HEK293 (cell line): ENCODE data around the gene SPA17.

Experiments
- BCL11A ChIP-seq: fragments of 450-650 bp; formaldehyde crosslinking; IDR thresholded peaks from 2 replicates; pipeline ENCODE4 v1.5.1; 2016; ENCODE audit warnings: low read depth, missing biosample characterization, missing genetic modification characterization
- KLF16 ChIP-seq: fragments of 450-650 bp; formaldehyde crosslinking; IDR thresholded peaks from 2 replicates; pipeline ENCODE4 v1.5.1; 2017; ENCODE audit warnings: missing biosample characterization, missing genetic modification characterization
- MEIS1 ChIP-seq: sonication (generic); formaldehyde crosslinking; IDR thresholded peaks from 2 replicates; pipeline ENCODE4 v1.8.1; 2022; ENCODE audit warnings: missing genetic modification reagents, mild to moderate bottlenecking, borderline replicate concordance
- PRDM10 ChIP-seq: fragments of 450-650 bp; formaldehyde crosslinking; IDR thresholded peaks from 2 replicates; pipeline ENCODE4 v1.5.1; 2016; ENCODE audit warnings: missing biosample characterization, missing genetic modification characterization
- PRDM6 ChIP-seq: fragments of 450-650 bp; formaldehyde crosslinking; IDR thresholded peaks from 2 replicates; pipeline ENCODE4 v1.5.1; 2017; ENCODE audit warnings: missing biosample characterization, missing genetic modification characterization
- WT1 ChIP-seq: fragments of 450-650 bp; formaldehyde crosslinking; IDR thresholded peaks from 2 replicates; pipeline ENCODE4 v1.5.1; 2016; ENCODE audit warnings: missing biosample characterization, missing genetic modification characterization
- YY1 ChIP-seq: fragments of 450-650 bp; formaldehyde crosslinking; IDR thresholded peaks from 2 replicates; pipeline ENCODE4 v1.5.1; 2018; ENCODE audit warnings: missing biosample characterization, missing genetic modification characterization
- ZBTB17 ChIP-seq: fragments of 450-650 bp; formaldehyde crosslinking; IDR thresholded peaks from 2 replicates; pipeline ENCODE4 v1.5.1; 2016; ENCODE audit warnings: missing biosample characterization, missing genetic modification characterization
- ZFHX2 ChIP-seq: fragments of 450-650 bp; formaldehyde crosslinking; conservative IDR thresholded peaks from 2 replicates; pipeline ENCODE4 v1.5.1; 2016; ENCODE audit warnings: missing biosample characterization, missing genetic modification characterization
- ZFP41 ChIP-seq: fragments of 450-650 bp; formaldehyde crosslinking; IDR thresholded peaks from 2 replicates; pipeline ENCODE4 v1.5.1; 2016; ENCODE audit warnings: missing biosample characterization, missing genetic modification characterization, borderline replicate concordance
- ZIC2 ChIP-seq: fragments of 450-650 bp; formaldehyde crosslinking; IDR thresholded peaks from 2 replicates; pipeline ENCODE4 v1.5.1; 2016; ENCODE audit warnings: missing biosample characterization, missing genetic modification characterization
- ZNF184 ChIP-seq: fragments of 450-650 bp; IDR thresholded peaks from 2 replicates; pipeline ENCODE4 v1.5.1; 2018; ENCODE audit warnings: missing biosample characterization, mild to moderate bottlenecking, missing genetic modification characterization
- ZNF19 ChIP-seq: fragments of 450-650 bp; formaldehyde crosslinking; IDR thresholded peaks from 2 replicates; pipeline ENCODE4; 2016; ENCODE audit warnings: missing biosample characterization, missing genetic modification characterization, low read depth
- ZNF24 ChIP-seq: fragments of 450-650 bp; formaldehyde crosslinking; IDR thresholded peaks from 2 replicates; pipeline ENCODE4 v1.5.1; 2016; ENCODE audit warnings: missing biosample characterization, missing genetic modification characterization
- ZNF248 ChIP-seq: fragments of 450-650 bp; formaldehyde crosslinking; IDR thresholded peaks from 2 replicates; pipeline ENCODE4 v1.5.1; 2017; ENCODE audit warnings: missing biosample characterization, missing genetic modification characterization
- ZNF366 ChIP-seq: fragments of 450-650 bp; formaldehyde crosslinking; conservative IDR thresholded peaks from 2 replicates; pipeline ENCODE4 v1.5.1; 2016; ENCODE audit warnings: missing biosample characterization, missing genetic modification characterization
- ZNF37A ChIP-seq: fragments of 450-650 bp; IDR thresholded peaks from 2 replicates; pipeline ENCODE4 v1.5.1; 2018; ENCODE audit warnings: missing biosample characterization, missing genetic modification characterization
- ZNF433 ChIP-seq: fragments of 450-650 bp; formaldehyde crosslinking; IDR thresholded peaks from 2 replicates; pipeline ENCODE4 v1.5.1; 2016; ENCODE audit warnings: missing biosample characterization, missing genetic modification characterization, low read depth
- ZNF501 ChIP-seq: fragments of 450-650 bp; formaldehyde crosslinking; IDR thresholded peaks from 2 replicates; pipeline ENCODE4 v1.5.1; 2016; ENCODE audit warnings: missing biosample characterization, missing genetic modification characterization
- ZNF514 ChIP-seq: fragments of 450-650 bp; formaldehyde crosslinking; IDR thresholded peaks from 2 replicates; pipeline ENCODE4 v1.5.1; 2016; ENCODE audit warnings: missing biosample characterization, missing genetic modification characterization
- ZNF518A ChIP-seq: fragments of 450-650 bp; formaldehyde crosslinking; conservative IDR thresholded peaks from 2 replicates; pipeline ENCODE4 v1.5.1; 2016; ENCODE audit warnings: low read depth, missing biosample characterization, missing genetic modification characterization
- ZNF560 ChIP-seq: fragments of 450-650 bp; formaldehyde crosslinking; IDR thresholded peaks from 2 replicates; pipeline ENCODE4 v1.5.1; 2017; ENCODE audit warnings: missing biosample characterization, missing genetic modification characterization, borderline replicate concordance
- ZNF580 ChIP-seq: fragments of 450-650 bp; formaldehyde crosslinking; IDR thresholded peaks from 2 replicates; pipeline ENCODE4 v1.5.1; 2016; ENCODE audit warnings: missing biosample characterization, missing genetic modification characterization
- ZNF596 ChIP-seq: fragments of 450-650 bp; IDR thresholded peaks from 2 replicates; pipeline ENCODE4 v1.5.0; 2018; ENCODE audit warnings: missing biosample characterization, mild to moderate bottlenecking, missing genetic modification characterization, moderate library complexity
- ZNF600 ChIP-seq: fragments of 450-650 bp; formaldehyde crosslinking; IDR thresholded peaks from 2 replicates; pipeline ENCODE4 v1.5.1; 2016; ENCODE audit warnings: missing biosample characterization, missing genetic modification characterization
- ZNF658 ChIP-seq: fragments of 450-650 bp; formaldehyde crosslinking; IDR thresholded peaks from 2 replicates; pipeline ENCODE4; 2016; ENCODE audit warnings: missing biosample characterization, missing genetic modification characterization
- ZNF704 ChIP-seq: fragments of 450-650 bp; formaldehyde crosslinking; IDR thresholded peaks from 2 replicates; pipeline ENCODE4 v1.5.1; 2016; ENCODE audit warnings: missing biosample characterization, missing genetic modification characterization
- ZNF792 ChIP-seq: fragments of 450-650 bp; formaldehyde crosslinking; IDR thresholded peaks from 2 replicates; pipeline ENCODE4 v1.5.1; 2016; ENCODE audit warnings: missing biosample characterization, missing genetic modification characterization

The SPA17 gene

GRCh38 chr11:124644426-124645280 lies 29.1 kb upstream of the SPA17 start (continued):
- TF ChIP-seq ZNF518A, result no peak
- peak; percentile 46; the same call in 1 of the 2 replicates for TF ChIP-seq PRDM6 (tag by site-specific recombination)
- peak; percentile 69 for TF ChIP-seq ZFHX2 (tag by site-specific recombination)
- no peak for TF ChIP-seq ZNF248 (tag by site-specific recombination)
- TF ChIP-seq ZNF366 (tag by site-specific recombination), result no peak
- no peak for TF ChIP-seq PRDM10 (tag by site-specific recombination)
- TF ChIP-seq ZNF560 (tag by site-specific recombination), result no peak
- no peak for TF ChIP-seq ZNF596 (tag by site-specific recombination)
- no peak for TF ChIP-seq ZNF24 (tag by site-specific recombination)
- TF ChIP-seq KLF16 (tag by site-specific recombination), result no peak
- TF ChIP-seq ZIC2, result peak; percentile 30; the same call in 1 of the 2 replicates
- TF ChIP-seq ZNF580, result no peak
- no peak for TF ChIP-seq YY1 (tag by site-specific recombination)
- TF ChIP-seq WT1 (tag by site-specific recombination), result no peak
- no peak for TF ChIP-seq ZNF704 (tag by site-specific recombination)
- TF ChIP-seq ZNF600 (tag by site-specific recombination), result no peak
- peak; percentile 60 for TF ChIP-seq ZBTB17 (tag by site-specific recombination)
- no peak for TF ChIP-seq ZNF658
- TF ChIP-seq ZNF19 (tag by site-specific recombination), result no peak
- TF ChIP-seq ZNF433 (tag by site-specific recombination), result no peak
- TF ChIP-seq ZNF184 (tag by site-specific recombination), result no peak
- TF ChIP-seq BCL11A (tag by site-specific recombination), result no peak
- no peak for TF ChIP-seq ZNF37A (tag by site-specific recombination)
- TF ChIP-seq ZFP41 (tag by site-specific recombination), result no peak
- TF ChIP-seq ZNF501 (tag by site-specific recombination), result no peak
- no peak for TF ChIP-seq MEIS1 (CRISPR knock-in tag)
- no peak for TF ChIP-seq ZNF514 (tag by site-specific recombination)
- TF ChIP-seq ZNF792 (tag by site-specific recombination), result no peak
